DMS114 treated with DMSO at 0.1 percent for 48 hours (cell line): ENCODE results near the gene PPM1M.

Experiments used
- DNase-seq: peaks from one replicate; lab custom pipeline; 2025; ENCODE audit not compliant: unreplicated experiment; lab: John Stamatoyannopoulos, UW

PPM1M gene

DNA sequence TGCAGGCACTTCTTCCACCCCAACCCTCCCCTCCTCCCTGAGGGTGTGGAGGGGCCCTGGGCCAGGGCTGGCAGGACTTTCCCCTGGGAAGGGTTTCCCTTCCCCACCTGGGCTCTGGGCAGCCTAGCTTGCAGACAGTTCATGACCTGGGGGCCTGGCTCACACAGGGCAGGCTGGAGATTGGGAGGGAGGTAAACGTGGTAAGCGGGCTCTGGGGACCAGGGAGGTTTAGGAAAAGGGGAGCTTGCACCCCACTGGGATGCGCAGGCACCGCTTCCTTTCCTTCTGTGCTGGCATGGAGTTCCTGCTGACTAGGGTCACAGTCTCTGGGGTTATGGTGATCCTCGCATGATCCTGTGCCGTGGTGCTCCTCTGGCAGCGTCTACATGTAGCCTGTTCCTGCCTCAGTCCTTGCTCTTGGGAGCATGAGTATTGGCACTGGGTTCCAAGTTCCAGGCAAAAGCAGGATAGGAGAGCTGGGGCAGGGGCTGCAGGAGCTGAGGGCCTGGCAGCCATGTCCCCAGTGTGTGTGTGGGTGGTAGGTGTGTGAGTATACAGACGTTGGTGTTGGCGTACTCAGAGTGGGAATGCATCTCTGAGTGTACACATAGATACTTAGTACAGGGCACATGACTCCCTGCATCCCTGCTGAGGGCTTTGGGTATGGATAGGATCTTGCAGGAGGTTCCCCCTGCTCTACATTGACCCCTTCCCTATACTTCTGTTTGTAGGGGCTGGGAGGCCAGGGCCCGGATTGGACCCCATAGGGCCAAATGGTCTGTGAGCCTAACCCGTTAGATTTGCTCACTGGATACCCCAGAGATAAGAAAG is 49.0 kb downstream of the PPM1M start:
- no peak for DNase-seq

GRCh38 chr3:52295671-52296208 is 50.2 kb downstream of the PPM1M start:
- DNase-seq: no peak

- no peak for DNase-seq
Observed at GRCh38 chr3:52297242-52298148, 51.9 kb downstream of the PPM1M start.

GRCh38 chr3:52298149-52299098 is 52.9 kb downstream of the PPM1M start:
- no peak for DNase-seq

GRCh38 chr3:52299247-52299878 is 53.8 kb downstream of the PPM1M start:
- no peak for DNase-seq
